Right kidney (tissue), 1 donor: ENCODE data around the gene FANCE.
A peak's percentile ranks its signal among the peaks of the same experiment; 100 is the strongest.

Source experiments
- DNase-seq: peaks from one replicate; pipeline ENCODE4 v3.0.0-alpha.2; 2016

FANCE gene

DNA sequence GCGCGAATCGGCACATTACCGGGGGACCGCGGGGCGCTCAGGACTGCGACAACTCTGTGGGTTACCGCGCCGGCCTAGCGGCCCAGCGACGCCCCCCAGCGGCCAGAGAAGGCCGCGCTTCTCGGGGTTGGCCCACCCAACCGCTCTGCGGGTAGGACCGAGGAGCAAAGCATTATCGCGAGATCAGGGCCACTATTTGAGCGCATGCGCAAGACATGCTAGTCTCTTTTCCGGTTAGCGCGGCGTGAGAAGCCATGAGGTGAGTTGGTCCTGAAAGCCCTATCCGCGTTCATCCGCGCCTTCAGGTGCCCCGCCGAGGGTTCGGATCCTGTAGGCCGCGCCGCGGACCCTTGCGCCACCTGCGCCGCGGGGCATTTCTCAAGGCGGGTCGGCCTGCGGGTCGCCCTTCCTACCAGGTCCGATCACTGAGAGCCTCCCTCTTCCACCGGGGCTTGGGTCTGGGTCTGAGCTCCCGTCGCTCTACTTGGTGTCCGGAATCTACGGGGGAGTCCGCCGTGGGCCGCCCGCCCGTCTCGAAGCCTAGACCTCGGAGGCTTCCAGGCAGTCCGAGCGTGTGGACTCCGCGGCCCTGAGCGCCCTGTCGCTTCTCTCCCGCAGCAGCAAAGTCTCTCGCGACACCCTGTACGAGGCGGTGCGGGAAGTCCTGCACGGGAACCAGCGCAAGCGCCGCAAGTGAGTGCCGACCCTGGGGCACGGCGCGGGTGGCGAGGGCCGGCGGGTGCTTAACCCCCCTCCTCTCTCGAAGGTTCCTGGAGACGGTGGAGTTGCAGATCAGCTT, 16.2 kb downstream of the FANCE start, which contains the start of gene RPL10A:
RPL10A (plus strand) TSS at position 221 of the 799 bp plus-strand sequence; CDS start at position 255, 34 bp downstream.
- peak; percentile 96 for DNase-seq

DNA sequence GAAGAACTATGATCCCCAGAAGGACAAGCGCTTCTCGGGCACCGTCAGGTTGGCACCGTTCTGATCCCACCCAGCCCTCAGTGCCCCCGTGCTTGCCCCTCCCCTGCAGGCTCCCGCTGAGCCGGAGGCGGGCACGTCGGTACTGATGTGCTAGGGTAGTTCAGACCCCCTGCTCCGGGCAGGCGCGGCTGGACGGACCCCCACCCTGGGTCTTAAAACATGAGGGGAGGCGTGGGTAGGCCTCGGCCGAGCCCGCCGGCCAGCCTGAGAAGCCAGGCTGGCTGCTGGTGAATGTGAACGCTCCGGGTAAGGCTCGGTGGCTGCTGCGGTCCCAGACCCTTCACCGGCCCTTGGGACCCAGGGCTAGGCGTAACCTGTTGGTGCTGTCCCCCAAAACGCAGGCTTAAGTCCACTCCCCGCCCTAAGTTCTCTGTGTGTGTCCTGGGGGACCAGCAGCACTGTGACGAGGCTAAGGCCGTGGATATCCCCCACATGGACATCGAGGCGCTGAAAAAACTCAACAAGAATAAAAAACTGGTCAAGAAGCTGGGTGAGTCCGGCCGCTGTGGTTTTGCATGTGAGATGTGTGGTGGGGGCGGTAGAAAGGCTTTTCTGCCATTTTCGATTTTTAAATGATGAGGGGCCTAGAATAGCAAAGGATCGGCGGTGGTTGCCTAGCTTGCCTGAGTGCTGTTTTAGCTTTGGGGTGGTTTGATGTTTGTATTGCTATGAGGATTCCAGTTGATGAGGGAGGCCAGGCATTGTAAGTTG, 17.0 kb downstream of the FANCE start:
- no peak for DNase-seq

DNA sequence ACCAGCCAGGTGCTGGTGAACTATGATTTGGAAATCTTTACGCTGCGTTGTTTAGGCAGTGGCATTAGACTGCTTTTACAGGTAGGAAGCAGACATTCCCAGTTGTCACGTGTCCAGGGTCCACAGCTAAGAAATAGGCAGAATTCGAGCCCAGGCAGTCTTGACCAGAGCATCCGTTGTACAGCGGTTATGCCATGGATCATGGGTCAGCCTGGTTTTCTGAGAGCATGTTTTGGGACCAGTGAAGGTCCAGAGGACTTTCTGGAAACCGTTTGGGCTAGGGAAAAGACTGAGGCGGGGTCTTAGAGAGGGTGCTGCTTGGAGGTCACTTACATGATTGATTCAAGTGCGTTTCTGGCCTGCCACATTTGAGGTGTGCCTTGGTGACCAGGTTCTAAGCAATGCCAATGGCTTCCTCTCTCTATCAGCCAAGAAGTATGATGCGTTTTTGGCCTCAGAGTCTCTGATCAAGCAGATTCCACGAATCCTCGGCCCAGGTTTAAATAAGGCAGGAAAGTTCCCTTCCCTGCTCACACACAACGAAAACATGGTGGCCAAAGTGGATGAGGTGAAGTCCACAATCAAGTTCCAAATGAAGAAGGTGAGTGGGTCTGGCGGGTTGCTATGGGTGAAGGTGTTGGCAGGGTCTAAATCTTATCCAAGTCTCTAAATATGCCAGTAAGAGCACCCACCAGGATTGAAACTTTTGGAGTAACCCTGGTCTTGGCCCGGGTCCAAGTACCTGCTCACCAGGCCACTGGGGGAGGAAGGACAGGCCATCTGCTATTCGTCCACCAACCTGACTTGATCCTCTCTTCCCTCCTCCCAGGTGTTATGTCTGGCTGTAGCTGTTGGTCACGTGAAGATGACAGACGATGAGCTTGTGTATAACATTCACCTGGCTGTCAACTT, 17.9 kb downstream of the FANCE start:
- no peak for DNase-seq

DNA sequence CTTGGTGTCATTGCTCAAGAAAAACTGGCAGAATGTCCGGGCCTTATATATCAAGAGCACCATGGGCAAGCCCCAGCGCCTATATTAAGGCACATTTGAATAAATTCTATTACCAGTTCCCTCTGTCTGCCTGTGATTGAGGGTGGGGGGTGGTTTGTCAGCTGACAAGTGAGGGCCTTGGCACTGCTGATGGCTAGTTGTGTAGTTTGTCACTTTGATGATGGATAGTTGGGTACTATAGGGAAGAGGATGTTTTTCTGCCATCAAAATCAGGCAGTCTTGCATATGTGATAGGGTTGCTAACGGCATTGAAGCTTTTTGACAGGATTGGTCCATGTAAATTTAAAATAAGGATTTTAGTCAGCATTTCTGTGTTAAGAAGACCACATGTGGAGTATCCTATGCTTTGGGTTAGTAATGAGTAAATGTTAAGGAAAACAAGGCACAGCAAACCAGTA, 18.6 kb downstream of the FANCE start:
- no peak for DNase-seq

DNA sequence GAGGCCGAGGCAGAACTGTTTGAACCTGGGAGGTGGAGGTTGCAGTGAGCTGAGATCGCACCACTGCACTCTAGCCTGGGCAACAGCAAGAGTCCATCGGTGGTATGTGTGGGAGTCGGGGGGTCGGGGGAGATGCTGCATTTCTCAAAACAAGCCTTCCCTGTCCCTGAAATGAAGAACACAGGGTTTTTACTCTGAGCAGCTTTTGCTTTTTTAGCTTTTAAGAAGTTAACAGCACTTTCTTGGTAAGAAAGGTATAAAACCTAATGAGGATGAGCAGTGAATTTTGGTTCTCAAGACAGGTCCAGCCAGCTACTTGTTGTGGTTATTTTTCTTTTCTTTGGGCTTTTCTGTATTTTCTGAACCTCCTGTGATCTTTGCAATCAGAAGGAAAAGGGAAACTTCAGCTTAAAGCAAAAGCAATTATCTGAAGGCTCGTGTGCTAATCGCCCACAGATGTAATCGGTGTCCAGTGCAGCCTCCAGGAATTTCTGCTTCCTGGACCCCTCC, 19.8 kb downstream of the FANCE start:
- no peak for DNase-seq

DNA sequence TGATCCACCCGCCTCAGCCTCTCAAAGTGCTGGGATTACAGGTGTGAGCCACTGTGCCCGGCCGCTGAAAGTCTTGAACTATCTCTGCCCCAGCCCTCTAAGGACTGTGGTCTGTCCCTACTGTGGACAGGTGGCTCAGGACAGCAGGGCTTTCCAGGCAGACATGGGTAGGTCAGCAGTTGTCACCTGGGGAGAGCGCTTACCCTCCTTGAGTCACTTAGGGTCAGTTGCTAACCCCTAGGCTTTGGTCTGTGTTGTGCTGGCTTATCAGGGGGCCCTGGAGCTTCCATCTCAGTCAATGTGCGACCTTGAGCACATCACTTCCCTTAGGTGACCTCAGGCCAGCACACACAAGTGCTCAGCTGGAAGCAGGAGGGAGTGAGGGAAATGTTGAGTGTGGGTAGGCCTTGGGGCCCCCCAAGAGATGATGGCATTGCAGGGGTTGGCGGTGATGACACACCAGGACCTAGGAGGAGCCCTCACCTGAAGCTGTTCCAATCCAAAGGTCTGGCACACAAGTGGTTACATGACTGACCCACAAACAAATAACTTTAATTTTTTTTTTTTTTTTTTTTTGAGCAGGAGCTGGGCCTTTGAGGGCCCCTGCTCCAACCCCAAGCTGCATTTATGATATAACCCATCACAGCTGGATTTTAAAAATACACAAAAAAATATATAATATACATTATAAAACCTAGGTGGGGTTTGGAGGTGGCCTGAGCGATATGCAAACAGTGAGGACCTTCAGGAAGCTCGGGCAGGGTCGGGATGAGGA, 21.1 kb downstream of the FANCE start:
- DNase-seq, result no peak

DNA sequence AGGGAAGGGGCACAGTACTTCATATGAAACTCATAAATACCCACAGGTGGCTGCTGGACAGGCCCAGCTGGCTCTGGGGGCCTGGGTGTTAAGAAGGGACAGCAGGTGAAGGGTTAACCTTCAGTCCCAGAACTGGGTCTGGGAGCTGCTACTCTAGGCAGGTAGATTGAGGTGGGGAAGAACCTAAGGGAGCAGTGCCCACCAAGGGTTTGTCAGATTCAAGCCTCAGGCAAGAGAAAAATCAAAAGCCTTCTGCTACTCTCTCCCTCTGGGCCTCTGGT, 21.7 kb downstream of the FANCE start:
- no peak for DNase-seq

DNA sequence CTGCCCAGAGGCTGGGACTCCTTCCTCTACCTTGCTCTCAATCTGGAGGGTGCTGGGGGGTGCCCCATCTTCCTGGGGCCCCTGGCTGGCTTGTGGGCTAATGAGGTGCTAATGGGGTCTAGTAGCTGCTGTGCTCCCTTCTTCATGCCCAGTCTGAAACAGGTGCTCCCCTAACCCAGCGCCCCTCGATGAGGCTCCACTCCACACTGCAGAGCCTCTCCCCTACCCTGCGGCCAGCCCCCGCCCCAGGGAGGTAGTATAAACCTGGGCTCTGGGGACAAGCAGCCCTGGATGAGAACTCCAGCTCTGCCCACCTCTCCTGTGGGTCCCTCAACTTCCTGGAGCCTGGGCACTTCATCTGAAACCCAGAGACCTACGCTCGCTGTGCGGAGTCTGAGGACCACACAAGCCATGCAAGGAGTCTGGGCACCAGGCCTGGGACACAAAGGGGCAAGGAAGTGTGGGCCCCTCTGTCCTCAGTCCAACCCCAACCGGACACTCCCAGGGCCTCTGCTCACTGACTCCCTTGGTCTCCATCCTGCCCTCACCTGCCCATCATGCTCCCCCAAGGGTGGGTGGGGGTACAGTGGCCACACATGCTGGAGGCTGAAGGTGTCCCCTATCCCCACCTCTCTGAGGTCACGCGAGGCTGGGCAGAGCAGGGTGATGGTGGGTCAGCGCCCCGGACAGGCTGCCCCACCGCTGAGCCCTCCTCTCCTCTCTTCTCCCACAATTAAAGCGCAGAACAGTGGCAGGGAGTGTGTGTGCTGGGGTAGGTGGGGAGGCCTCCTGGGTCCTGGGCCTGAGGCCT, 22.2 kb downstream of the FANCE start:
- no peak for DNase-seq

DNA sequence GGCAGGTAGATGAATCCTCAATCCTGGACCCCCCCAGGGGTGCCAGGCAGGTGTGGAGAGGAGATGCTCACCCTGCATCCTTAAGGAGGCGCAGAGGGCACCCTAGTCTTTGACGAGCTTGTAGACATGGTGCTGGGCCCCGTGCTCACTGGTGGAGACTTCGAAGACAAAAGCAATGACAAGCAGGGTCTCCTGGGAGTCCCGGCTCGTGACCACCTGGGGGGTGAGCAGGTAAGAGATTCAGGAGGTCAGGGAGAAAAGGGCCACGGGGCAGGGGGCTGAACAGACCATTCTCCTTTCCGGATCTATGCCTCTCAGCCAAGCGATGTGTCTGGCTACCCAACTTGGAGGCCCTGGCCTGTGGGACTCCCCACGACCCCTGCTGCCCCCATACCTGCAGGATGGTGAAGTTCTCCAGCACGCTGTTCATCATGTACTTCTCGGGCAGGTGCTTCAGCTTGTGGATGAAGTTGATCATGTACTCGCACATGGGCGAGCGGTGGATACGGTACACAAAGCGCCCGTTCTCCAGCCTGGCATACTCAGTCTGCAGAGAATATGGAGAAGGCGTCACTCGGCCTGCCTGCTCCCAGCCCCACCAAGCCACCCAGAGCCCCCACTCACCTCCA, 22.9 kb downstream of the FANCE start:
- no peak for DNase-seq

DNA sequence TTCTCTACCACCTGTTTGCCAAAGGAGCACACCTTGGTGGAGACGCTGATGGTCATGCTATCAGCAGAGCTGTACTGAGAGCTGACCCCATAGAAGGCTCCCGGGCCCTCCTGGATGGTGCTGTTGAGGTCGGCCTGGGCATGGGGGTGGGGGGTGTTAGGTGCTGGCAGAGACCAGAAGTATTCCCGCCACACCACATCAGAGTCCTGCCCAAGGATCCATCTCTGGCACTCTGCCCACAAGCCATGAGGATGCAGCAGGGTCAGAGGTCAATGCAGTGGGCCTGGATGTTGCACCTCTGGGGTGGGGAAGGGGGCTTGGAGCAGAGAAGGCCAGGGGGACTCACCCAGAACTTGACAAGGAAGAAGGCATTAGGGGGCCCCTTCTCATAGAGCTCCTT, 23.4 kb downstream of the FANCE start:
- DNase-seq, result no peak

DNA sequence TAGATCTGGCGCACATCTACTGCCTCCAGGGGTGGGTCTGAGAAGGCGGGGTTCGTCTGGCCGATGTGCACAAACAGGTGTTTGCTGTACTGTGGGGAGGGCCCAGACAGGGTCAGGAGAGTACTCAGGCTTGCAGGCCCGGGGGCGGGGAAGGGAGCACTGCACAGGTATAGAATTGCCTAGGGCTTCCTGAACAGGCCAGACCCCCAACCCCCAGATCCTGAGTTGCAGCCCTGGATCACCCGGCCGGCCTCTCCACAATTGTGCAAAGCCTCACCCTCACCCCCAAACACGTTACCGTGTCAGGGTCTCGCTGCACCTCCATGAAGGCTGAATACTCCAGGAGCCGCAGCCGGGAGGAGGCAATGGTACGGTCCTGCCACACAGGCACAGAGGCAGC, 23.9 kb downstream of the FANCE start:
- DNase-seq, result no peak

DNA sequence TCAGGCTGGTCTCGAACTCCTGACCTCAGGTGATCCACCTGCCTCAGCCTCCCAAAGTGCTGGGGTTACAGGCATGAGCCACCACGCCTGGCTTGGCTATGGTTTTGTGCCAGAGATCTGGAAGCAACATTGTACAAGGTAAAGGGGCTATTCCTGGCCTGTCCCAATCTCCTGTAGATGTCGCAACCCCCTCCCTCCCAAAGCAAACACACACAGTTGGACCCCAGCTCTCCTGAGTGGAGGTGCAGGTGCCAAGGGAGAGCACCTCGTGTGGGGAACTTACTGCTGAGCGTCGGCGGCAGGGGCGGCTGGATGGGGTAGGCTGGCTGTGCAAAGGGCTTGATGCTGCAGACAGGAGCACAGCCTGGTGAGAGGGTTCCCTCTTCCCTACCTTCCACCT, 24.9 kb downstream of the FANCE start:
- no peak for DNase-seq

DNA sequence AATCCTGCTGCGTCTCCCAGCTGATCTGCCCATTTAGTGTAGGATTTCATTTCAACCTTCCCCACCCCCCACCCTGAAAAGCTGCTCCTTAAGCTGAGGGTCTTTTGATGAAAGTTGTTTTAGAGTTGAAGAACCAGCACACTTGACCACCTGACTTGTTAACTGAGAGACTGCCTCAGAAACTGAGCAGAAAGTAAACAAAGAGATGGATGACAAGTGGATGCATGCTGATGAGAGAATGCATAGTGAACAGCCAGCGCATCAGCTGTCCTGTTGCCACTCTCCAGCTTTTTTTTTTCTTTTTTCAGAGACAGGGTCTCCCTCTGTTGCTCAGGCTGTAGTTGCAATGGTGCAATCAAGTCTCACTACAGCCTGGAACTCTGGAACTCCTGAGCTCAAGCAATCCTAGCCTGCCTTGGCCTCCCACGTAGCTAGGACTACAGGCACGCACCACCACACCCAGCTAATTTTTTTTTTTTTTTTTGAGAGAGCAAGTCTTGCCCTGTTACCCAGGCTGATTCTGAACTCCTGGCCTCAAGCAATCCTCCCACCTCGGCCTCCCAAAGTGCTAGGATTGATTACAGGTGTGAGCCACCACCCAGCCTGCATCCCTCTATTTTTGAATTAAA, 25.5 kb downstream of the FANCE start:
- DNase-seq, result no peak

DNA sequence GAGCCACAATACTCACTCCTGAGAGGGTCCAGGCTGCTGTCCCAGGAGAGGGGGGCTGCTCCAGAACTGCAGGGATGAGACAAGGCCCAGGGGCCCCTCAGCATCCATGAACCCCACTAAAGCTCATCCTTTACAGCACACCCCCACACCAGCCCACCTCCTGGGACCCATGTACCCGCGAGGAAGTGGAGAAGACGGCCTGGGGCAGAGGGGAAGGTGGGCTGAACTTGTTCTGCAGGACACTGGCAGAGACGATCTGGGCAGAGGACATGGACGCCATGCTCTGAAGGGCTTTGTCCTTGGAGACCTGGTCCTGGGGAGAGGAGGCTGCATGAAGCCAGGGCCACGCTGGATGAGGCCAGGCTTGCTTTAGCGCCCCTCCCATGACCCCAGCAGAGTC, 26.1 kb downstream of the FANCE start:
- DNase-seq, result no peak

DNA sequence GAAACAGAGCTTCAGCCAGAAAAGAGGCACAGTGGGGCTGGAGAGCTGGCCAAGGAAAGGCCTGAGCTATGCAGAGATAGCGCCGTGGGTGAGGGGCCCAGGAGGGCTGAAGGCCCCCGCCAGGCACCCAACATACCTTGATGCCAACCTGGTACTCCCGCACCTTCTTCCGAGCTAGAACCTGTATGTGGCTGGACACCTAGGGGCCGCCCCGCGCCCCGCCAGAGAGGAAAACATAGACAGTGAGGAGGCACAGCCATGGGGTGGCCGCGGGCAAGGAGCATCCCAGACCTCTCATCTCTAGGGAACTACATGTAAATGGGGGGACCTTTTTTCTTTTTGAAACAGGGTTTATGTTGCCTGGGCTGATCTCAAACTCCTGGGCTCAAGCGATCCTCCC, 28.0 kb downstream of the FANCE start:
- DNase-seq, result no peak

DNA sequence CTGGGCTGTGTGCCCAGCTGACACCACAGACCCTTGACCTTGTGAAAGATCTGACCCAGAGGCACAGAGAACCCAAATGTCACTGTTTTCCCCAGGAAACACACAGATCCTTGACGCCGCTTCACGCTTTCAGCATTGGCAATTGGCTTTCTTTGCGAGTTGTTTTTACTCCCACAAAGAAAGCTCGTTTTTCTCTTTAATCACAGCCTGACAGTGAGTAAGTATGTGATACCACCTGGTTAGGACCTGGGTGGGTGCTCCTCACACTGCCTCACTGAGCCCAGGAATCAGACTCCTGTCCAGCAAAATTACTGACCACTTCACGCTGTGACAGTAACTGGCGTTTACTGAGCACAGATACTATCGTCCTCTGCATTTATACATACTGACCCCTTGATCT, 29.1 kb downstream of the FANCE start:
- DNase-seq, result no peak

DNA sequence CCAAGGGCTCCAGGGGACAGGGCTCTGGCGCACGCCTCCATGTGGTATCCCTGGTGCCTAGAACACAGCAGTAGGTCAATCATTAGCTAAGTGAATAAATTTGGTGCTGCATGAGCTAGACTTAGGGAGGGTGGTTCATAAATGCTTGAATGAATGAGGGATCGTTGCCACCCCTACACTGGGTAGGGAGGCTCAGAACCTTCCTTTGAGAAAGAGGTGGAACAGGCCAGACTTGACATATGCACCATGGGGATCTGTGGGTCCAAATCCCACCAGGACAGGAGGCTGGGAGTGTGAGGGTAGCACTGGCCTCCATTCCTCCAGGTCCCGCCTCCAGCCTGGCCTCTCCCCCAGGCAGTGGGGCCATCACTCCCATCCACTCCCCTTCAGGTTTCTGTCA, 30.9 kb downstream of the FANCE start:
- DNase-seq, result no peak

DNA sequence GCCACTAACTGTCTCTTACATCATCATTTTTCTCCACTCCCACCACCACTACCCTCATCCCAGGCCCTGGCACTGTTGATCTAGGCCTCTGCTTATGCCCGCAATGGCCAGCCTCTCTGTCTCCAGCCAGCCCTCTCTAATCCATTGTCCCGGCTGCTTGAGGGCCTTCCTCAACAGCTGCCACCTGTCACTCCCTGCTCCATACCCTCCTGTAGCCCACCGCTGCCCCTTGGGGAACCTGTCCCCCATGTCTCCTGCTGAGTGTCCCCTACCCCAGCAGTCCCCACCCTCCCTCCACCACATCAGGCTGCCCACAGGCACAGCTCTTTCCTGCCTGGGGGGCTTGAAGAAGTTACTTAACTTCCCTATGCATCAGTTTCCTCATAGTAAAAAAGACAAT, 31.4 kb downstream of the FANCE start:
- no peak for DNase-seq

DNA sequence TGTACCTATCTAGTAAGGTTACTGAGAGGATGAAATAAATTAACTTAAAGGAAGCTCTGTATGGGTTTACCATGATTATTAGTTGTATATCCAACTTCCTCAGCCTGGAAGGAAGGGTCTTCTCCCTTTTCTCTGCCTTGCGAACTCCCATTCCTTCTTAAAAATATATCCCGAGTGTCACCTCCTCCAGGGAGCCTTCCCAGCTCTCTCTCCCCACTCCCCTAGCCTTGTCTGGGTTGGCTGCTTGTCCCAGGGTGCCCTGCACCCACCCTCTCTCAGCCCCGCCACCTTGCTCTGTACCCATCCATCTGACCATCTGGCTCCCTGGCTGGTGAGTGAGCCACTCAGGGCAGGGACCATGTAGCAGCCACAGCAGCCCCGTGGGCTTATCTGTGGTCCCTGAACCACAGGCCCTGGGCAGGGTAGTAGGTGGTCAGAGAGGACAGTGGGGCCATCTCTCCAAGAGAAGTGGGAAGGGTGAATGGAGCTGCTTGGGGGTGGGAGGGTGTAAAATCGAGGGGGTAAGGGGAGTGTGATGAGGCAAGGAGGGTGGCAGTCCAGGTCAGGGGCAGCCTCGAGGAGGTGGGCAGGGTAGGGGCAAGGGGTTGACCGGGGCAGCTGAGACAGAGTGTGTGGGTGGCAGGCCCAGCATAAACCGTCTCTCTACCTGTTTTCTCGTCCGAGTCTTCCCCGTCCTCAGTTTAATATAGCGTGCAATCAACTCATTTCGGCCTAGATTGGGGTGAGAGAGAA, 31.9 kb downstream of the FANCE start:
- DNase-seq, result no peak
